RWPE1 (cell line): ENCODE results near the gene BICDL2.

ENCODE experiments used
- CTCF ChIA-PET: fragments of 350-600 bp; sonication (Branson Sonifier 250); formaldehyde crosslinking; extraction: SDS; loops from one replicate; lab custom pipeline; 2021; lab: Yijun Ruan, JAX
- POLR2A ChIA-PET: fragments of 400-600 bp; formaldehyde crosslinking; extraction: SDS; loops from one replicate; lab custom pipeline; 2020; ENCODE audit warnings: antibody characterized with exemption; ENCODE audit not compliant: low non-redundant PET; lab: Yijun Ruan, JAX
- DNase-seq: peaks from one replicate; pipeline ENCODE4 v3.0.0; 2012; ENCODE audit warnings: low spot score
- H3K27ac ChIP-seq: fragments of 450-650 bp; 2 replicates; pipeline ENCODE4 v1.5.1; 2017
- TF ChIP-seq, protein P1 (sequence below): fragments of 450-650 bp; conservative IDR thresholded peaks from 2 replicates; pipeline ENCODE4 v1.5.1; 2017; ENCODE audit warnings: low read depth, mild to moderate bottlenecking

BICDL2 gene

DNA sequence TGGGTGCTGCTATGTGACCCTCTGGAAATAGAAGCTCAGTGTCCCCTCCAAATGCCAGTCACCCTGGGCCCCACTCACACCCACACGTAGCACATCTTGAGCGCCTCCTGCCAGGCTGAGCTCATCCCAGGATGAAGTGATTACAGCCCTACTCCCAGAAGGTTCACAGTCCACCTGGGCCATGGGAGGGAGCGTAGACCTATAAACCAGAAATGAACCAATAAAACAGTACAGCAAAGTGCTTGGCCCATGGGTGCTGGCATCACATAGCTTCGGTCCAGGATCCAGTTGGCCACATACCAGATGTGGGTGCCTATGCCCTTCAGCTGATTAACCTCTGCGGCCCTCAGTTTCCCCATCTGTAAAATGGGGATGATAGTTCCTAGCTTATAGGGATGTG is 2.2 kb upstream of the BICDL2 start:
- CTCF ChIA-PET = interaction anchor here (0.7 to 1.2 kb wide), 3 partner anchors 10 to 105 kb away, joined by 3 to 4 read pairs (median 3); no protein-coding TSS in a partner anchor
- no peak overlapping the region for H3K27ac ChIP-seq
- DNase-seq = no peak
- TF ChIP-seq, protein P1, sequence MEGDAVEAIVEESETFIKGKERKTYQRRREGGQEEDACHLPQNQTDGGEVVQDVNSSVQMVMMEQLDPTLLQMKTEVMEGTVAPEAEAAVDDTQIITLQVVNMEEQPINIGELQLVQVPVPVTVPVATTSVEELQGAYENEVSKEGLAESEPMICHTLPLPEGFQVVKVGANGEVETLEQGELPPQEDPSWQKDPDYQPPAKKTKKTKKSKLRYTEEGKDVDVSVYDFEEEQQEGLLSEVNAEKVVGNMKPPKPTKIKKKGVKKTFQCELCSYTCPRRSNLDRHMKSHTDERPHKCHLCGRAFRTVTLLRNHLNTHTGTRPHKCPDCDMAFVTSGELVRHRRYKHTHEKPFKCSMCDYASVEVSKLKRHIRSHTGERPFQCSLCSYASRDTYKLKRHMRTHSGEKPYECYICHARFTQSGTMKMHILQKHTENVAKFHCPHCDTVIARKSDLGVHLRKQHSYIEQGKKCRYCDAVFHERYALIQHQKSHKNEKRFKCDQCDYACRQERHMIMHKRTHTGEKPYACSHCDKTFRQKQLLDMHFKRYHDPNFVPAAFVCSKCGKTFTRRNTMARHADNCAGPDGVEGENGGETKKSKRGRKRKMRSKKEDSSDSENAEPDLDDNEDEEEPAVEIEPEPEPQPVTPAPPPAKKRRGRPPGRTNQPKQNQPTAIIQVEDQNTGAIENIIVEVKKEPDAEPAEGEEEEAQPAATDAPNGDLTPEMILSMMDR = no peak
- POLR2A ChIA-PET = no interaction called here

DNA sequence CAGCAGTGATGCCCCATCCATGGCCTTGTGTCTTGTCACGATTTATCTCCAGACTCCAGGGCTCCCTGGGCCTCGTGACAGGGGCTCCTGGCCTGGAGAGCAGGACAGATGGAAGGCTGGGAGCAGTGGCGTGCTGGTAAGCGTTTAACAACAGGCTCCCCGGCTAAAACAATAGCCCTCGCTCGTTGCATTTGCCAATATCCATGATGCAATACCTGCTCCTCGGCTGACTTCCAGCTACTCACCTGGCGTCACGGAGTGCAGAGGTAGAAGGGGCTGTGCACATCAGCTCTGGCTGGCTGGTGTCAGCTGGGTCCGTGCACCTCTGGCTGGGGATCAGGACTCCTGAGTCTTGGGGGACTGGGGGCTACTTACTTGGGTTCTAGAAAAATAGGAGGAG is 1.5 kb upstream of the BICDL2 start:
- DNase-seq = peak; percentile 79
- no peak overlapping the region for H3K27ac ChIP-seq
- POLR2A ChIA-PET = no interaction called here
- CTCF ChIA-PET = interaction anchor here (0.6 to 1.2 kb wide), 5 partner anchors 9 to 1423 kb away, joined by 3 to 4 read pairs (median 3); no protein-coding TSS in a partner anchor
- TF ChIP-seq, protein P1 = no peak

DNA sequence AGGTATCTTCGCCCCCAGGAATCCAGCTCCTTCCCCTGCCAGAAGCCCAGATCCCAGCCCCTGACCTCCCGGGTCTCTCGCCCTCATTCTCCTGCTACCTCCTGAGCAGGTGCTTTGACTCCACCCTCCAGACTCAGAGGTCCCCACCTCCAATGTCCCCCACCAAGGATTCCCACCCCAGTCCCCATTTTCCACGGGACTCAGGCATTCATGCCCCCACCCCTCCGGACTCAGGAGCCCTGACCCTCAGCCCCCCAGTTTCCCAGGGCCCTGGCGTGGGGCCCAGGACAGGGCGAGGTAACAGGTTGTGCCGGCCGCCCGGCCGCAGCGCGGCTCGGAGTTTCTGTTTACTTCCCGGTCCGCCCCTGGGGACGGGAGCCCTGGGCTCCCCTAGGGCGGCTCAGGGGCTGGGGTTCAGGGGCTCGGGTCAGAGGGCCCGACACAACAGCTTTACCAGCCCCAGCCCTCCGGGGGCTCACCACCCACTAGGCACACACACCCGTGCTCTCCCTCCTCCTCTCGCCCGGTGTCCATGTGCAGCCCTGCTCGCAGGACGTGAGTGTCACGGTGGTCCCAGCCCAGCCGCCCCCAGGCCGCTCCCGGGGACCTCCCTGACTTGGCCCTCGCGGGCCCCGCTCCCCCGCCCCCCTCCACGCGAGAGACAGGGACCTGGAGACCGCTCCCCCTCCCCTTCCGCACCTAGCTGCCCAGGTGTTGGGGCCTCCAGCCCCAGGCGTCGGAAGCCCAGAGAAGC is 595 bp downstream of the BICDL2 start:
- POLR2A ChIA-PET = no interaction called here
- TF ChIP-seq, protein P1 = no peak
- no peak overlapping the region for H3K27ac ChIP-seq
- no peak for DNase-seq
- CTCF ChIA-PET = interaction anchor here (2.2 kb wide), 1 partner anchor 24 kb away, joined by 5 read pairs; no protein-coding TSS in a partner anchor

DNA sequence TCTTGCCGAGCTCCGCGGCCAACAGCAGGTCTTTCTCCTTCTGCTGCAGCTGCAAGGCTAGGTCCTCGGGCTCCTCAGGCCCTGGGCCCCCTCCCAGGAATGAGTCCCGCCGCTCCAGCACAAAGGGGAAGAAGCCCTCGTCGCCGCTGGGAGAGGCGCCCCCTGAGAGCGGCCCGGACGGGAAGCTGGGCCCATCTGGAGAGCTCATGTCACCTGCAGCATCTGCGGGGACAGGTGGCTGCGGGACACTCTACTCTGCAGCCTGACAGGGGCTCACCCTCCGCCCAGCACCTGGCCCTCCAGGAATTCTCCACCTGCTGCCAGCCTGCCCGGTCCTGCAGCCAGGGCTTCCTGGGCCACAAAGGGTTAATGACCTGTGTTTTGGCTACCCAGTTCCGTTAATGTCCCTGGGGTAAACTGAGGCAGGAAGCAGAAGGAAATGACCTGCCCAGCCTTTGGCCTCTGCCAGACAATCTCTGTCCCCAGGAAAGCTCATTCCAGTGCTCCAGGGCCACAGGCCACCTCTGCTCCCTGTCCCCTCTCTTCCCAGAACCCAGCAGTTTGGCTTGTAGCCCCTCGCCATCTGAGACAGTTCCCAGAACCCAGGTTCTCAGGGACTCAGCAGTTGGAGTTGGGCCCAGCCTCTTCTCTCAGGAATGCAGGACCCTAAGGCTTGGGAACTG is 1.3 kb downstream of the BICDL2 start:
- TF ChIP-seq, protein P1 = no peak
- DNase-seq = no peak
- no peak overlapping the region for H3K27ac ChIP-seq
- ChIA-PET CTCF (interaction anchor here (1.2 to 2.2 kb wide), 2 partner anchors 25 to 33 kb away, joined by 3 to 5 read pairs; no protein-coding TSS in a partner anchor), POLR2A (no interaction called here)

DNA sequence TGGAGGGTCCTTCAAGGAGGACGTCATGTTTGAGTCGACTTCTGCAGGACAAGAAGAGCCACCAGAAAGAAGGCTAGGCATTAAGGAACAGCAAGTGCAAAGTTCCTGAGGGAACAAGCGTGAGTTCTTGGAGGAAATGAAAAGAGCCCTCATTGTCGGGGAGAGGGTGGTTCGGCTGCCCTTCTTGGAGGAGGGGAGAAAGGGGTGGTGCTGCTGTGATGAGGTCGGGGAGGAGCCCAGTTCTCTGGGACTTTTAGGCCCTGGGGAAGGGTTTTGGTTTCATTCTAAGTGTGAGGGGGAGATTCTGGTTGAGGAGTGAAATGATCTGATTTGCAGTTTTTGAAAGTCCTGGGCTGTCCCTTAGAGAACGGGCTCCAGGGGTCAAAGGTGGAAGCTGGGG is 4.1 kb downstream of the BICDL2 start:
- ChIA-PET POLR2A (no interaction called here), CTCF (interaction anchor here (1.6 kb wide), 1 partner anchor 13 kb away, joined by 12 read pairs; the partner anchor contains the start of gene MMP25)
- TF ChIP-seq, protein P1 = no peak
- no peak overlapping the region for H3K27ac ChIP-seq
- no peak for DNase-seq
